ENCODE data around the gene CLDN16. TPM values are rescaled to one million over a fixed set of nuclear protein-coding genes. Genes with fewer than 3 reads are reported as not detected.
A peak's percentile ranks its signal among the peaks of the same experiment; 100 is the strongest.

Gene CLDN16
- polyA plus RNA-seq, 1 donor (not counting 4 experiments of a cell fraction or from before 2014, with no cell fraction given), result 0.88 TPM

DNA sequence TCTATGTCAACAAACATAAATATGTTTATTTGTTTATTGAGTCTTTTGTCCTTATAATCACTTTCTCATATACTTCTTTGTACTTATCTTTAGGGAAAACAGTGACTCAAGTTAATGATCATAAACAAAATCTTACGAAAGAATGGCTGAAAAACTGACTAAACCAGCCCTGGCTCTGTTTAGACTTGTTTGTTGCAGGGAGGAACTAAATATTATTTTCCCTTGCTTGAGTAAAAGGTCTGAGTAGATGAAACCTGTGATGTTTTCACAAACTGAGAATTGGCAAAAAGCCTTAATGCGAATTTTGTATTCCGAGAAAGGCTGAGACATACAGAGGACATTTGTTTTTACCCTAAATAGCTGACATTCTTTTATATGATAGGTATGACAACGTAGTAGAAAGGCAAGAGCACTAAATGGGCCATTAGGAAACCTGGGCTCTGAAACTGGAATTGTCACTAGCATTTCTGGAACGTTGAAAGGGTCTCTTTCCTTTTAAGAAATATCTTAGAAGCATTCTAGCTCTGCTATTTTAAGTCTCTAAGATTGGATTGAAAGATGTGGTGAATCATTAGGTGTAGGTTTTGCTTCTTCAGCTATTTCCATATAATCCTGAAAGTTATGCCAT, 18.2 kb upstream of the CLDN16 start:
- H3K9me3 ChIP-seq (ENCODE audit: control insufficient read depth, low read depth, low read length), result no peaks in the 10 kb centered on the region
- H3K27ac ChIP-seq (ENCODE audit: control insufficient read depth, insufficient read depth, low read length), result peak overlapping the region; percentile 92
- no peaks in the 10 kb centered on the region for H3K36me3 ChIP-seq (ENCODE audit: control insufficient read depth in 2 of 2, extremely low read depth in 1 of 2, insufficient read depth in 2 of 2, low read length in 2 of 2)
- FAIRE-seq (peak; percentile 92), DNase-seq (ENCODE audit: low read depth, low spot score) (no peak)
- peak overlapping the region in 2 of 3 experiments; percentile 4 to 40 for H3K4me3 ChIP-seq (ENCODE audit: control insufficient read depth in 2 of 3, extremely low read depth in 1 of 3, insufficient read depth in 2 of 3, low read depth in 1 of 3, low read length in 3 of 3)
- peak overlapping the region; percentile 72 for H3K9ac ChIP-seq (ENCODE audit: control insufficient read depth, extremely low read depth, insufficient read depth, low read length)
- no peak overlapping the region for H2AFZ ChIP-seq (ENCODE audit: control insufficient read depth, low read length)
- H4K20me1 ChIP-seq (ENCODE audit: control insufficient read depth, extremely low read depth, insufficient read depth, low read length), result no peaks in the 10 kb centered on the region
- H3K4me1 ChIP-seq (ENCODE audit: control insufficient read depth, extremely low read depth, insufficient read depth, low read length), result peaks cover 59% of the 10 kb centered on the region
- dilution Hi-C loops (cut with MboI; ENCODE audit: extremely low pct_ligation_motif_present, low sequenced_read_pairs), result no loop called here
- H3K9me1 ChIP-seq (ENCODE audit: control insufficient read depth, extremely low read depth, insufficient read depth, low read length), result no peaks in the 10 kb centered on the region
- H3K27me3 ChIP-seq (ENCODE audit: control insufficient read depth, extremely low read depth, insufficient read depth, low read length), result no peaks in the 10 kb centered on the region
- no peaks in the 10 kb centered on the region for H3K79me2 ChIP-seq (ENCODE audit: control insufficient read depth, insufficient read depth, low read length)
- TF ChIP-seq EZH2 (IDR thresholded peaks at IDR 0.05; ENCODE audit: low read length), result no peak
- TF ChIP-seq, protein P1, sequence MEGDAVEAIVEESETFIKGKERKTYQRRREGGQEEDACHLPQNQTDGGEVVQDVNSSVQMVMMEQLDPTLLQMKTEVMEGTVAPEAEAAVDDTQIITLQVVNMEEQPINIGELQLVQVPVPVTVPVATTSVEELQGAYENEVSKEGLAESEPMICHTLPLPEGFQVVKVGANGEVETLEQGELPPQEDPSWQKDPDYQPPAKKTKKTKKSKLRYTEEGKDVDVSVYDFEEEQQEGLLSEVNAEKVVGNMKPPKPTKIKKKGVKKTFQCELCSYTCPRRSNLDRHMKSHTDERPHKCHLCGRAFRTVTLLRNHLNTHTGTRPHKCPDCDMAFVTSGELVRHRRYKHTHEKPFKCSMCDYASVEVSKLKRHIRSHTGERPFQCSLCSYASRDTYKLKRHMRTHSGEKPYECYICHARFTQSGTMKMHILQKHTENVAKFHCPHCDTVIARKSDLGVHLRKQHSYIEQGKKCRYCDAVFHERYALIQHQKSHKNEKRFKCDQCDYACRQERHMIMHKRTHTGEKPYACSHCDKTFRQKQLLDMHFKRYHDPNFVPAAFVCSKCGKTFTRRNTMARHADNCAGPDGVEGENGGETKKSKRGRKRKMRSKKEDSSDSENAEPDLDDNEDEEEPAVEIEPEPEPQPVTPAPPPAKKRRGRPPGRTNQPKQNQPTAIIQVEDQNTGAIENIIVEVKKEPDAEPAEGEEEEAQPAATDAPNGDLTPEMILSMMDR (optimal IDR thresholded peaks at IDR 0.05 in 1 of 3, IDR thresholded peaks at IDR 0.05 in 1 of 3, conservative IDR thresholded peaks at IDR 0.05 in 1 of 3; ENCODE audit: extremely low read depth in 1 of 3, insufficient read depth in 2 of 3, low read length in 3 of 3), result no peak
- H3K4me2 ChIP-seq (ENCODE audit: control insufficient read depth, extremely low read depth, insufficient read depth, low read depth, low read length), result peak overlapping the region; percentile 77

DNA sequence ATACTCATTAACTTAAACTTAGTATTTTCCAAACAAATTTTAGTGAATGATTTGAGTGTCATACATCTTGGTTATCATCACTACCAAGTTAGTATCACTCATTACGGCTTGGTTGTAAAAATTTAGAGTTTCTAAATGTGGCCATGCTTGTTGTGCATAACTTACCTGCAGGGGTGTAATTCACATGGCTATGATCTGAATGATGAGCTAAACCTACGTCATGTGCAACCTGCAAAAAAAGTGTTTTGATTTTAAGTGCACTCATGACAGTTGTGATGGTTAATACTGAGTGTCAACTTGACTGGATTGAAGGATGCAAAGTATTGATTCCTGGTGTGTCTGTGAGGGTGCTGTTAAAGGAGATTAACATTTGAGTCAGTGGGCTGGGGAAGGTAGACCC, 17.6 kb upstream of the CLDN16 start:
- no peaks in the 10 kb centered on the region for H4K20me1 ChIP-seq (ENCODE audit: control insufficient read depth, extremely low read depth, insufficient read depth, low read length)
- H3K4me1 ChIP-seq (ENCODE audit: control insufficient read depth, extremely low read depth, insufficient read depth, low read length), result peaks cover 64% of the 10 kb centered on the region
- H3K79me2 ChIP-seq (ENCODE audit: control insufficient read depth, insufficient read depth, low read length), result no peaks in the 10 kb centered on the region
- H3K9me1 ChIP-seq (ENCODE audit: control insufficient read depth, extremely low read depth, insufficient read depth, low read length), result no peaks in the 10 kb centered on the region
- no peaks in the 10 kb centered on the region for H3K36me3 ChIP-seq (ENCODE audit: control insufficient read depth in 2 of 2, extremely low read depth in 1 of 2, insufficient read depth in 2 of 2, low read length in 2 of 2)
- H3K27me3 ChIP-seq (ENCODE audit: control insufficient read depth, extremely low read depth, insufficient read depth, low read length), result no peaks in the 10 kb centered on the region
- H2AFZ ChIP-seq (ENCODE audit: control insufficient read depth, low read length), result no peak overlapping the region
- peak overlapping the region; percentile 72 for H3K9ac ChIP-seq (ENCODE audit: control insufficient read depth, extremely low read depth, insufficient read depth, low read length)
- peak overlapping the region; percentile 92 for H3K27ac ChIP-seq (ENCODE audit: control insufficient read depth, insufficient read depth, low read length)
- dilution Hi-C loops (cut with MboI; ENCODE audit: extremely low pct_ligation_motif_present, low sequenced_read_pairs), result no loop called here
- TF ChIP-seq EZH2 (IDR thresholded peaks at IDR 0.05; ENCODE audit: low read length), result no peak
- DNase-seq (ENCODE audit: low read depth, low spot score), result no peak
- no peaks in the 10 kb centered on the region for H3K9me3 ChIP-seq (ENCODE audit: control insufficient read depth, low read depth, low read length)
- peak overlapping the region; percentile 77 for H3K4me2 ChIP-seq (ENCODE audit: control insufficient read depth, extremely low read depth, insufficient read depth, low read depth, low read length)
- H3K4me3 ChIP-seq (ENCODE audit: control insufficient read depth in 2 of 3, extremely low read depth in 1 of 3, insufficient read depth in 2 of 3, low read depth in 1 of 3, low read length in 3 of 3), result no peak overlapping the region
- no peak for FAIRE-seq

DNA sequence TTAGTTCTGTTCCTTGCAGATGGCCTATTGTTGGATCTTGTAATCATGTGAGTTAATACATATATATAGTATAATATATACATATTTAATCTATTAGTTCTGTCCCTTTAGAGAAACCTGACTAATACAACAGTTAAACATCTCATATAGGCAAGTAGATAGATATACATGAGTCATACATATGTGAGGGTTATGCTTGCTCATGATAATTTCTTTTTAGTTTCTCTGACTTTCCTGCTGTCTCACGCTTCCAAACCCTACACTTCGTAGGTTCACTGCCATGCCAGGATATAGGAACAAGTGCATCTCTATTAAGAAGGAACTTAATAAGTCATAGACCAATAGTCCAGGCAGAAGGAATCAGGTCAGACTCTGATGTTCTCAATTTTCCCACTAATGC, 16.8 kb upstream of the CLDN16 start:
- no peak for DNase-seq (ENCODE audit: low read depth, low spot score)
- H3K27me3 ChIP-seq (ENCODE audit: control insufficient read depth, extremely low read depth, insufficient read depth, low read length), result no peaks in the 10 kb centered on the region
- H3K9me1 ChIP-seq (ENCODE audit: control insufficient read depth, extremely low read depth, insufficient read depth, low read length), result no peaks in the 10 kb centered on the region
- H3K36me3 ChIP-seq (ENCODE audit: control insufficient read depth in 2 of 2, extremely low read depth in 1 of 2, insufficient read depth in 2 of 2, low read length in 2 of 2), result no peaks in the 10 kb centered on the region
- H3K4me3 ChIP-seq (ENCODE audit: control insufficient read depth in 2 of 3, extremely low read depth in 1 of 3, insufficient read depth in 2 of 3, low read depth in 1 of 3, low read length in 3 of 3), result no peak overlapping the region
- peak overlapping the region; percentile 12 for H3K4me2 ChIP-seq (ENCODE audit: control insufficient read depth, extremely low read depth, insufficient read depth, low read depth, low read length)
- no peaks in the 10 kb centered on the region for H4K20me1 ChIP-seq (ENCODE audit: control insufficient read depth, extremely low read depth, insufficient read depth, low read length)
- H3K27ac ChIP-seq (ENCODE audit: control insufficient read depth, insufficient read depth, low read length), result peak overlapping the region; percentile 92
- no peaks in the 10 kb centered on the region for H3K9me3 ChIP-seq (ENCODE audit: control insufficient read depth, low read depth, low read length)
- H3K9ac ChIP-seq (ENCODE audit: control insufficient read depth, extremely low read depth, insufficient read depth, low read length), result no peak overlapping the region
- peak; percentile 81 for FAIRE-seq
- H3K4me1 ChIP-seq (ENCODE audit: control insufficient read depth, extremely low read depth, insufficient read depth, low read length), result peaks cover 60% of the 10 kb centered on the region
- dilution Hi-C loops (cut with MboI; ENCODE audit: extremely low pct_ligation_motif_present, low sequenced_read_pairs), result no loop called here
- no peaks in the 10 kb centered on the region for H3K79me2 ChIP-seq (ENCODE audit: control insufficient read depth, insufficient read depth, low read length)
- TF ChIP-seq, protein P1 (optimal IDR thresholded peaks at IDR 0.05 in 1 of 3, IDR thresholded peaks at IDR 0.05 in 1 of 3, conservative IDR thresholded peaks at IDR 0.05 in 1 of 3; ENCODE audit: extremely low read depth in 1 of 3, insufficient read depth in 2 of 3, low read length in 3 of 3), result no peak
- TF ChIP-seq EZH2 (IDR thresholded peaks at IDR 0.05; ENCODE audit: low read length), result no peak
- H2AFZ ChIP-seq (ENCODE audit: control insufficient read depth, low read length), result no peak overlapping the region
